Activated CD4-positive, alpha-beta T cell treated with anti-CD3 and anti-CD28 coated beads for 24 hours (primary cell): ENCODE results near the gene ISM1.

Experiments
- DNase-seq, 2 donors: peaks; one replicate each; pipeline ENCODE4 v3.0.0-alpha.2; 2020; ENCODE audit warnings: low read depth in 2 of 2

Gene ISM1

DNA sequence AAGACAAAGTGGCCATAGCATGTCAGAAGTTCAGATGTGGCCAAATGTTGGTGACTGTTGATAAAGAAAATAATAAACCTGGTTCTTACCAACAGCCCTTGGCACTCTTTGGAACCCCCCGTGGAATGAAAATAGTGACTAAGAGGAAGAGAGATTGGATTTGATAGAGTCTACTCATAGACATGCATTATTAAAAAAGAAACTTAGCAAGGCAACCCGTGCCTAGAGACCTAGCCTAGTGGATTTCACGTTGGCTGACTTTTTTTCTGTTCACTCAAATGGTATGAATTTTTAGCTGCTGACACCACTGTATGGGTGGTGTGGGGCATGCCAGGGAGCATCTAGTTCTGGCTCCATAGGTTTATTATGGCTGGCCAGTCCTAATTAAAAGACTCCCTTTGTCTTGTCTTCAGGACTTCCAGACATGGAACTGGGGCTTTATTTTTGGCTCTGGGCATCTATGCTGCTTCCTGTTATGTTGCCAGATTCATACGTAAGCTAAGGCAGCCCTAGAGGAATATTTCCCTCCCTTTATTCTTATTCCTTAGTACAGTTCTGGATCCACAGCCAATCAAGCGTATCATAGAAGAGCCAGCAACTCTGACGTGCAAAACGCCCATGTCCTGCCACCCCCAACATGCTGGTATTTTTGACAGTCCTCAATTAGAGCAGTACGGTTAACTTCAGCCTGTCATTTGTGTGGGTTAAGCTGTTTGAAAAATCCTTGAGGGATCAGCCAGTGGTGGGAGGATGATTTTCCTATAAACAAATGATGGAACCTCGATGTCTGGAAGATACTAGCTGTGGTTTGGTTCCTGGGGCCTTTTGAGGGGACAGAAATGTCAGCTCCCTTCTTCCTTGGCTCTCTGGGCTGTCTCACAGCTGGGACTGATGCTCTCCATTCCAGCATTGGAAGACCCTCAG, 127.5 kb downstream of the ISM1 start:
- no peak for DNase-seq

DNA sequence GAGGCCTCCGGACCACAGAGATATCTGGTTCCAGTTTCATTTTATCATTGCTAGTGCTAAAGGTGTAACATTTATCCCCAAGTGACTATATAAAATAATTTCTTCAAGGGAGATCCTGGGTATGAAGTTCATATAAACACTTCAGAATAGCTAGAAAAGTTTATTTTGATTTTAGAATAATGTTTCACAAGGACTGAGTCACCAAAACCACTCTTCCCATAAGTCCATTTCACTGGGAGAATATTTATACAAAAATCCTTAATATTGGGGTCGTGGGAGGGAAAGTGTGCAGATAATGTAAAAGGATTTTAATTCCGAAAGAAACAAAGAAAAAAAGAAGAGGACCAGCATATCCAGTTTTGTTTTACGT, 128.1 kb downstream of the ISM1 start:
- DNase-seq = no peak
